ENCODE measurements around the gene OR56A5. TPM values are rescaled to one million over a fixed set of nuclear protein-coding genes. Genes with fewer than 3 reads are reported as not detected.

The OR56A5 gene
- total and polyA plus RNA-seq, 2 of the 13 experiments (the other 11 are each of a cell fraction or from before 2014, with no cell fraction given) = not detected

- H3K4me1 ChIP-seq (ENCODE audit: insufficient read depth, low read length) = no peaks in the 10 kb centered on the region
- POLR2A ChIA-PET = no interaction called here
- H3K4me2 ChIP-seq (ENCODE audit: low read depth, low read length) = no peak overlapping the region
- ATAC-seq = no peak
- DNase-seq (ENCODE audit: low spot score) = no peak
- no peak for TF ChIP-seq DPF2 (CRISPR knock-in tag; IDR thresholded peaks at IDR 0.05; ENCODE audit: borderline replicate concordance, low read depth)
- TF ChIP-seq DNMT3B (CRISPR knock-in tag; conservative IDR thresholded peaks at IDR 0.05) = no peak
- TF ChIP-seq SP1 (IDR thresholded peaks at IDR 0.05) = no peak
- no peak for TF ChIP-seq SP1 (CRISPR knock-in tag; IDR thresholded peaks at IDR 0.05)
- no peak for TF ChIP-seq HDAC2 (CRISPR knock-in tag; IDR thresholded peaks at IDR 0.05)
- no peak for TF ChIP-seq ZBTB44 (CRISPR knock-in tag; IDR thresholded peaks at IDR 0.05)
- no peak for TF ChIP-seq ZNF552 (CRISPR knock-in tag; IDR thresholded peaks at IDR 0.05; ENCODE audit: borderline replicate concordance)
- no peak for TF ChIP-seq ZSCAN20 (CRISPR knock-in tag; IDR thresholded peaks at IDR 0.05; ENCODE audit: borderline replicate concordance)
- TF ChIP-seq PTBP1 (IDR thresholded peaks at IDR 0.05; ENCODE audit: low read depth, low read length, poor library complexity, severe bottlenecking) = no peak
- no peak for TF ChIP-seq ZBTB42 (CRISPR knock-in tag; IDR thresholded peaks at IDR 0.05)
- TF ChIP-seq LRRFIP1 (CRISPR knock-in tag; conservative IDR thresholded peaks at IDR 0.05) = no peak
- TF ChIP-seq YEATS4 (CRISPR knock-in tag; IDR thresholded peaks at IDR 0.05; ENCODE audit: borderline replicate concordance) = no peak
- no peak for TF ChIP-seq TCF7 (IDR thresholded peaks at IDR 0.05; ENCODE audit: low read depth)
- TF ChIP-seq ZMAT3 (CRISPR knock-in tag; conservative IDR thresholded peaks at IDR 0.05) = no peak
- TF ChIP-seq ATF7-NPFF (CRISPR knock-in tag; IDR thresholded peaks at IDR 0.05; ENCODE audit: low read depth) = no peak
- TF ChIP-seq ZNF451 (CRISPR knock-in tag; IDR thresholded peaks at IDR 0.05) = no peak
- no peak for TF ChIP-seq ZC3H13 (CRISPR knock-in tag; IDR thresholded peaks at IDR 0.05)
- TF ChIP-seq JUND (CRISPR knock-in tag; IDR thresholded peaks at IDR 0.05) = no peak
- intact Hi-C loops (cut with micrococcal nuclease; ENCODE audit: unreplicated experiment) = no loop called here
- WGBS (ENCODE audit: low lambda C conversion rate) = 42% methylated on average over 9 of the region's 15 CpGs
- no peak overlapping the region for H2AFZ ChIP-seq (ENCODE audit: low read length)
- no TSS peak for BruUV-seq (replicated peaks)
- no peaks in the 10 kb centered on the region for H3K79me2 ChIP-seq (ENCODE audit: insufficient read depth, low read length)
- CTCF ChIA-PET (ENCODE audit: low intra/inter-chr PET ratio, low total read pairs) = no interaction called here
- in situ Hi-C loops (cut with HindIII; ENCODE audit: extremely low pct_ligation_motif_present, low pct_unique_long_range_greater_than_20kb) = no loop called here
- no peaks in the 10 kb centered on the region for H3K36me3 ChIP-seq (replicated peaks in 1 of 2; ENCODE audit: control insufficient read depth in 1 of 2, insufficient read depth in 2 of 2, low read length in 2 of 2)
- H4K20me1 ChIP-seq (ENCODE audit: insufficient read depth, low read length) = no peaks in the 10 kb centered on the region
- no peaks in the 10 kb centered on the region for H3K9me3 ChIP-seq (ENCODE audit: low read length)
- no peak overlapping the region for H3K4me3 ChIP-seq (replicated peaks in 1 of 3; ENCODE audit: insufficient read depth in 1 of 3, low read depth in 2 of 3, low read length in 3 of 3)
- H3K27ac ChIP-seq (ENCODE audit: extremely low read length, insufficient read depth, low read length) = no peak overlapping the region
- no peak overlapping the region for H3K9ac ChIP-seq (ENCODE audit: insufficient read depth, low read depth, low read length)
- no peak for FAIRE-seq
- peaks cover 0 to 8% of the 10 kb centered on the region in 2 experiments; a peak in 2 of 5 replicates for H3K27me3 ChIP-seq (ENCODE audit: control insufficient read depth in 1 of 2, insufficient read depth in 2 of 2, low read length in 2 of 2)
These were observed 39.5 kb downstream of the OR56A5 start for GRCh38 chr11:5928811-5929210.
